K562 (cell line): Measurements from ENCODE around the gene ADGRD1.

ENCODE experiments used
- FOXK1 ChIP-seq: sonication (generic); formaldehyde crosslinking; IDR thresholded peaks from 2 replicates; pipeline ENCODE4 v1.8.0; 2022; ENCODE audit warnings: missing genetic modification reagents, mild to moderate bottlenecking, borderline replicate concordance
- POLR2A ChIP-seq: fragments of 450-650 bp; conservative IDR thresholded peaks from 2 replicates; pipeline ENCODE4 v1.6.1; 2016
- RCOR1 ChIP-seq, 2 experiments: IDR thresholded peaks; 2 replicates each; pipeline ENCODE4 v1.6.1; 2012; ENCODE audit warnings: low read depth in 2 of 2, low read length in 2 of 2, borderline replicate concordance in 1 of 2, improper control_type of control experiment in 1 of 2
- RNF2 ChIP-seq: sonication (generic); IDR thresholded peaks from 2 replicates; pipeline ENCODE4 v1.6.1; 2016
- SMARCB1 ChIP-seq: IDR thresholded peaks from 2 replicates; pipeline ENCODE4 v1.6.1; 2011; ENCODE audit warnings: improper control_type of control experiment, low read depth; ENCODE audit not compliant: insufficient read length
- SPI1 ChIP-seq: IDR thresholded peaks from 2 replicates; pipeline ENCODE4 v1.6.1; 2011; ENCODE audit warnings: low read depth, low read length, control low read depth, borderline replicate concordance
- TAF1 ChIP-seq: IDR thresholded peaks from 2 replicates; pipeline ENCODE4 v1.6.1; 2011; ENCODE audit warnings: mild to moderate bottlenecking, low read length, moderate library complexity; ENCODE audit not compliant: insufficient read depth, control insufficient read depth, severe bottlenecking; ENCODE audit errors: extremely low read depth
- ZNF384 ChIP-seq: IDR thresholded peaks from 2 replicates; pipeline ENCODE4 v1.6.1; 2012; ENCODE audit warnings: low read depth, low read length, improper control_type of control experiment
- TF ChIP-seq, protein P1 (sequence below): fragments of 250-450 bp; sonication (Bioruptor Pico); IDR thresholded peaks from 2 replicates; pipeline ENCODE4 v1.4.0; 2020; ENCODE audit warnings: borderline replicate concordance
- TF ChIP-seq, protein P2 (sequence below): fragments of 250-450 bp; sonication (Bioruptor Pico); IDR thresholded peaks from 2 replicates; pipeline ENCODE4 v1.8.0; 2022; ENCODE audit warnings: inconsistent platforms

DNA sequence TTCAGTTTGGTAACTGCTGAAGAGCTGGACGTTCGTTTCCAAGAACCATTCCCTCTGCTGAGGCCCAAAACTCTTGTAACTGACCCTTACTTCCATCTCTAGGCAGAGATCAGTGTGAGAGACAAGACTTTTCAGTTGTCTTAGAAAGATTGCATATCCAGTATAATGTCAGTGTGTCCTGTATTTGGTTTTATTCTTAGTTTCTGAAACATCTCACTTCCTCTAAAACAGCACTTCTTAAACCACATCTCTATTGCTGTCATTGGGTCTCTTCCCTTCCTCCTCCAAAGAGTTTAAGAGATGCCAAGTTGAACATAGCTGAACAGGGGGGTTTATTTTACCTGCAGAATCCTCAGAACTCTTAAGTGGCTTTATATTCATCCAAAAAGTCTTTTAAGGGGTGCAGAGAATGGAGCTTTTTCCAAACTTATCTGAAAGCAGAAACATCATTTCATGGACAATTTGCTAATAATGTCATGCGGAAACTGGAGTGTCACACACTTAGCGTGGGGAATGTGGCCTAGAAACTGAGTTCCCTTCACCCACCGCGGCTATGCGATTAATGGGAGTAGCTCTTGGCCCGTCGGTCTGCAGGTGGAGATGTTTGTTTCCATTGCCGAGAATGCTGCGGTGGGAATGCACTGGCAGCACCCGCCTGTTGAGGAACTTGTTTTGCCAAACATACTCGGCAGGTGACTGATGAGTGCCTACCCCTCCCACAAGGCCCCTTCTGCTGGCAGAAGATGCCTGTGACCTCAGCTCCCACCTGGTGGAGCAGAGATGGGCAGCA lies 148.2 kb downstream of the ADGRD1 start:
- TF ChIP-seq SPI1 = no peak
- TF ChIP-seq, protein P1, sequence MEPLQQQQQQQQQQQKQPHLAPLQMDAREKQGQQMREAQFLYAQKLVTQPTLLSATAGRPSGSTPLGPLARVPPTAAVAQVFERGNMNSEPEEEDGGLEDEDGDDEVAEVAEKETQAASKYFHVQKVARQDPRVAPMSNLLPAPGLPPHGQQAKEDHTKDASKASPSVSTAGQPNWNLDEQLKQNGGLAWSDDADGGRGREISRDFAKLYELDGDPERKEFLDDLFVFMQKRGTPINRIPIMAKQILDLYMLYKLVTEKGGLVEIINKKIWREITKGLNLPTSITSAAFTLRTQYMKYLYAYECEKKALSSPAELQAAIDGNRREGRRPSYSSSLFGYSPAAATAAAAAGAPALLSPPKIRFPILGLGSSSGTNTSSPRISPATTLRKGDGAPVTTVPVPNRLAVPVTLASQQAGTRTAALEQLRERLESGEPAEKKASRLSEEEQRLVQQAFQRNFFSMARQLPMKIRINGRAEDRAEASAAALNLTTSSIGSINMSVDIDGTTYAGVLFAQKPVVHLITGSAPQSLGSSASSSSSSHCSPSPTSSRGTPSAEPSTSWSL (CRISPR knock-in tag) = no peak
- TF ChIP-seq POLR2A = no peak
- TF ChIP-seq FOXK1 (CRISPR knock-in tag) = no peak
- no peak for TF ChIP-seq SMARCB1
- TF ChIP-seq TAF1 = no peak
- TF ChIP-seq ZNF384 = no peak
- TF ChIP-seq, protein P2, sequence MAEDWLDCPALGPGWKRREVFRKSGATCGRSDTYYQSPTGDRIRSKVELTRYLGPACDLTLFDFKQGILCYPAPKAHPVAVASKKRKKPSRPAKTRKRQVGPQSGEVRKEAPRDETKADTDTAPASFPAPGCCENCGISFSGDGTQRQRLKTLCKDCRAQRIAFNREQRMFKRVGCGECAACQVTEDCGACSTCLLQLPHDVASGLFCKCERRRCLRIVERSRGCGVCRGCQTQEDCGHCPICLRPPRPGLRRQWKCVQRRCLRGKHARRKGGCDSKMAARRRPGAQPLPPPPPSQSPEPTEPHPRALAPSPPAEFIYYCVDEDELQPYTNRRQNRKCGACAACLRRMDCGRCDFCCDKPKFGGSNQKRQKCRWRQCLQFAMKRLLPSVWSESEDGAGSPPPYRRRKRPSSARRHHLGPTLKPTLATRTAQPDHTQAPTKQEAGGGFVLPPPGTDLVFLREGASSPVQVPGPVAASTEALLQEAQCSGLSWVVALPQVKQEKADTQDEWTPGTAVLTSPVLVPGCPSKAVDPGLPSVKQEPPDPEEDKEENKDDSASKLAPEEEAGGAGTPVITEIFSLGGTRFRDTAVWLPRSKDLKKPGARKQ = no peak
- TF ChIP-seq RNF2 = no peak
- no peak for TF ChIP-seq RCOR1 (IDR thresholded peaks at IDR 0.05; ENCODE audit: borderline replicate concordance in 1 of 2, low read depth in 2 of 2, low read length in 2 of 2)
